Loucy (cell line): ENCODE data around the gene FAXC.

Experiments
- H2AFZ ChIP-seq: fragments of 200-600 bp; sonication (generic); 2 replicates; pipeline ENCODE4 v1.6.0; 2016; ENCODE audit warnings: antibody characterized with exemption, mild to moderate bottlenecking, low read length, moderate library complexity
- H3F3A ChIP-seq: fragments of 200-600 bp; 2 replicates; pipeline ENCODE4 v1.6.0; 2016; ENCODE audit warnings: antibody characterized with exemption, low read depth, mild to moderate bottlenecking
- H3K27me3 ChIP-seq: fragments of 200-600 bp; sonication (generic); 2 replicates; pipeline ENCODE4 v1.6.1; 2014; ENCODE audit warnings: low read length, mild to moderate bottlenecking; ENCODE audit not compliant: insufficient read depth, poor library complexity, severe bottlenecking
- H3K36me3 ChIP-seq: fragments of 200-600 bp; sonication (generic); 2 replicates; pipeline ENCODE4 v1.6.1; 2016; ENCODE audit warnings: low read length; ENCODE audit not compliant: insufficient read depth
- H3K4me1 ChIP-seq: fragments of 200-600 bp; sonication (generic); 2 replicates; pipeline ENCODE4 v1.5.1; 2014; ENCODE audit warnings: low read length, mild to moderate bottlenecking; ENCODE audit not compliant: insufficient read depth, poor library complexity, severe bottlenecking
- H3K4me2 ChIP-seq: fragments of 200-600 bp; sonication (generic); 2 replicates; pipeline ENCODE4 v1.6.0; 2014; ENCODE audit warnings: antibody characterized with exemption, low read length, low read depth, mild to moderate bottlenecking; ENCODE audit not compliant: poor library complexity, severe bottlenecking
- H3K4me3 ChIP-seq: fragments of 200-600 bp; sonication (generic); 2 replicates; pipeline ENCODE4 v1.5.1; 2014; ENCODE audit warnings: low read length, mild to moderate bottlenecking, mixed read lengths; ENCODE audit not compliant: poor library complexity, severe bottlenecking
- H3K79me2 ChIP-seq: fragments of 200-600 bp; sonication (generic); 2 replicates; pipeline ENCODE4 v1.6.1; 2014; ENCODE audit warnings: low read length; ENCODE audit not compliant: insufficient read depth
- H3K9ac ChIP-seq: fragments of 200-600 bp; sonication (generic); 2 replicates; pipeline ENCODE4 v1.6.0; 2014; ENCODE audit warnings: mild to moderate bottlenecking, low read depth, low read length, moderate library complexity; ENCODE audit not compliant: poor library complexity, severe bottlenecking
- H3K9me2 ChIP-seq: fragments of 200-600 bp; sonication (generic); replicated peaks from 2 replicates; pipeline ENCODE4 v1.6.1; 2016; ENCODE audit warnings: low read depth, low read length, mixed read lengths
- H3K9me3 ChIP-seq: fragments of 200-600 bp; sonication (generic); 2 replicates; pipeline ENCODE4 v1.6.1; 2014; ENCODE audit warnings: mild to moderate bottlenecking, antibody characterized with exemption, low read length, low read depth; ENCODE audit not compliant: insufficient read depth
- H4K20me1 ChIP-seq: fragments of 200-600 bp; sonication (generic); 2 replicates; pipeline ENCODE4 v1.6.0; 2014; ENCODE audit warnings: antibody characterized with exemption, low read length, mild to moderate bottlenecking; ENCODE audit not compliant: insufficient read depth, poor library complexity, severe bottlenecking
- EZH2phosphoT487 ChIP-seq: fragments of 200-600 bp; IDR thresholded peaks from 2 replicates; pipeline ENCODE4 v1.6.1; 2018; ENCODE audit warnings: antibody characterized with exemption, mild to moderate bottlenecking, moderate library complexity, borderline replicate concordance
- TF ChIP-seq, protein P1 (sequence below): fragments of 200-600 bp; sonication (generic); conservative IDR thresholded peaks from 2 replicates; pipeline ENCODE4 v1.5.1; 2014; ENCODE audit warnings: mild to moderate bottlenecking, antibody characterized with exemption, low read length

Gene FAXC

DNA sequence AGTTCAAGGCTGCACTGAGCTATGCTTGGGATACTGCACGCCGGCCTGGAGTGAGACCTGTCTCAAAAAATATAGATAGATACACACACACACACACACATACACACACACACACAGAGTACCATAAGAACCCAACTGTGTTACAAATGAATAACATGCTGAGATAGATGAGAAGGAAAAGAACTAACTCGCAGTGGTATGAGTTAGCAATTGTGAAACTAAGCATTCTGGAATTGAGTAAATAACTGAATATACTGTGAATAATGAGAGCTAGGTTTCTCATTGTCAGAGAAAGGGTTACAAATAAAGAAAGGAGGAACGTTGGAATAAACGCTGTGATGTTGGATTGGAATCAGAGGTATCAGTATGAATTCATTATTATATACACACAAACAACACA is 14.6 kb upstream of the FAXC start:
- no peaks in the 10 kb centered on the region for H4K20me1 ChIP-seq
- no peaks in the 10 kb centered on the region for H3K27me3 ChIP-seq
- no peak overlapping the region for H3K4me2 ChIP-seq
- no peaks in the 10 kb centered on the region for H3F3A ChIP-seq
- H3K9me3 ChIP-seq, result no peaks in the 10 kb centered on the region
- no peaks in the 10 kb centered on the region for H3K79me2 ChIP-seq
- no peak overlapping the region for H3K9ac ChIP-seq
- H3K9me2 ChIP-seq, result no peaks in the 10 kb centered on the region
- no peaks in the 10 kb centered on the region for H3K36me3 ChIP-seq
- H3K4me1 ChIP-seq, result no peaks in the 10 kb centered on the region
- no peak overlapping the region for H3K4me3 ChIP-seq
- H2AFZ ChIP-seq, result no peak overlapping the region
- TF ChIP-seq, protein P1, sequence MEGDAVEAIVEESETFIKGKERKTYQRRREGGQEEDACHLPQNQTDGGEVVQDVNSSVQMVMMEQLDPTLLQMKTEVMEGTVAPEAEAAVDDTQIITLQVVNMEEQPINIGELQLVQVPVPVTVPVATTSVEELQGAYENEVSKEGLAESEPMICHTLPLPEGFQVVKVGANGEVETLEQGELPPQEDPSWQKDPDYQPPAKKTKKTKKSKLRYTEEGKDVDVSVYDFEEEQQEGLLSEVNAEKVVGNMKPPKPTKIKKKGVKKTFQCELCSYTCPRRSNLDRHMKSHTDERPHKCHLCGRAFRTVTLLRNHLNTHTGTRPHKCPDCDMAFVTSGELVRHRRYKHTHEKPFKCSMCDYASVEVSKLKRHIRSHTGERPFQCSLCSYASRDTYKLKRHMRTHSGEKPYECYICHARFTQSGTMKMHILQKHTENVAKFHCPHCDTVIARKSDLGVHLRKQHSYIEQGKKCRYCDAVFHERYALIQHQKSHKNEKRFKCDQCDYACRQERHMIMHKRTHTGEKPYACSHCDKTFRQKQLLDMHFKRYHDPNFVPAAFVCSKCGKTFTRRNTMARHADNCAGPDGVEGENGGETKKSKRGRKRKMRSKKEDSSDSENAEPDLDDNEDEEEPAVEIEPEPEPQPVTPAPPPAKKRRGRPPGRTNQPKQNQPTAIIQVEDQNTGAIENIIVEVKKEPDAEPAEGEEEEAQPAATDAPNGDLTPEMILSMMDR, result no peak
- no peak for TF ChIP-seq EZH2phosphoT487

GRCh38 chr6:99362678-99363268 is 13.3 kb upstream of the FAXC start:
- Histone ChIP-seq H3K4me1 (no peaks in the 10 kb centered on the region), H3K9me2 (no peaks in the 10 kb centered on the region), H3K79me2 (no peaks in the 10 kb centered on the region), H4K20me1 (no peaks in the 10 kb centered on the region), H3K36me3 (no peaks in the 10 kb centered on the region), H3K9ac (no peak overlapping the region), H3F3A (no peaks in the 10 kb centered on the region), H3K27me3 (no peaks in the 10 kb centered on the region), H3K9me3 (no peaks in the 10 kb centered on the region), H2AFZ (no peak overlapping the region), H3K4me2 (no peak overlapping the region), H3K4me3 (no peak overlapping the region)
- no peak for TF ChIP-seq EZH2phosphoT487
- TF ChIP-seq, protein P1, result no peak

DNA sequence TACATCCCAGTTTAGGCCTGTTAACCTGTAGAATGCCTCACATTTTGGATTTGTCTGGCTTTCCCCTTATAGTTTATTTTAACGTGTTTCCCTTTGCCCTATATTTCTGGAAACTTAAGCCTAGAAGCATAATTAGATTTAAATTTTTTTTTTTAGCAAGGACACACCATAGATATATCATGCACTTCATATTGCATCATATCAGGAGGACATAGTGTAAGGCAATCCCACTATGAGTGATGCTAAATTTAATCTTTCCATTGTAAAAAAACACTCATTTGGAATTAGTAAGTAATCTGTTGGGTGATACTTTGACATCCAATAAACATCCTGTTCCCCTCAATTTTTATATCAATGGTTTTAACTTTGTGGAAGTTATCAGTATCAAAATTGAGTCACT is 10.3 kb upstream of the FAXC start:
- Histone ChIP-seq H3K4me2 (no peak overlapping the region), H3K9me2 (no peaks in the 10 kb centered on the region), H3K36me3 (no peaks in the 10 kb centered on the region), H3K4me1 (no peaks in the 10 kb centered on the region), H2AFZ (no peak overlapping the region), H3K4me3 (no peak overlapping the region), H4K20me1 (no peaks in the 10 kb centered on the region), H3F3A (no peaks in the 10 kb centered on the region), H3K9me3 (no peaks in the 10 kb centered on the region), H3K27me3 (no peaks in the 10 kb centered on the region), H3K79me2 (no peaks in the 10 kb centered on the region), H3K9ac (no peak overlapping the region)
- TF ChIP-seq, protein P1, result no peak
- no peak for TF ChIP-seq EZH2phosphoT487
